Smooth muscle cell (in vitro differentiated cells): ENCODE results near the gene TNFAIP8L3. TPM values are rescaled to one million over a fixed set of nuclear protein-coding genes. Genes with fewer than 3 reads are reported as not detected.

Experiments used
- DNase-seq: peaks from one replicate; lab custom pipeline; 2025; ENCODE audit not compliant: unreplicated experiment; lab: John Stamatoyannopoulos, UW
- H2AFZ ChIP-seq: fragments of 200-600 bp; sonication (generic); 2 replicates; pipeline ENCODE4 v1.6.0; 2016; ENCODE audit warnings: antibody characterized with exemption, low read depth, mild to moderate bottlenecking
- H3F3A ChIP-seq: fragments of 200-600 bp; sonication (generic); 2 replicates; pipeline ENCODE4 v1.6.0; 2017; ENCODE audit warnings: antibody characterized with exemption, low read depth
- H3K27ac ChIP-seq: fragments of 200-600 bp; sonication (generic); 2 replicates; pipeline ENCODE4 v1.5.1; 2016; ENCODE audit warnings: low read depth, mild to moderate bottlenecking
- H3K27me3 ChIP-seq: fragments of 200-600 bp; sonication (generic); 2 replicates; pipeline ENCODE4 v1.6.1; 2016; ENCODE audit warnings: low read depth, mild to moderate bottlenecking
- H3K36me3 ChIP-seq: fragments of 200-600 bp; sonication (generic); 2 replicates; pipeline ENCODE4 v1.5.1; 2016; ENCODE audit warnings: low read depth
- H3K4me1 ChIP-seq: fragments of 200-600 bp; sonication (generic); 2 replicates; pipeline ENCODE4 v1.5.1; 2016; ENCODE audit warnings: low read depth
- H3K4me2 ChIP-seq: fragments of 200-600 bp; sonication (generic); 2 replicates; pipeline ENCODE4 v1.6.0; 2016; ENCODE audit warnings: mild to moderate bottlenecking
- H3K4me3 ChIP-seq: fragments of 200-600 bp; sonication (generic); 2 replicates; pipeline ENCODE4 v1.5.1; 2016; ENCODE audit warnings: mild to moderate bottlenecking
- H3K79me2 ChIP-seq: fragments of 200-600 bp; sonication (generic); 2 replicates; pipeline ENCODE4 v1.6.0; 2016; ENCODE audit warnings: low read depth, mild to moderate bottlenecking
- H3K9ac ChIP-seq: fragments of 200-600 bp; sonication (generic); 2 replicates; pipeline ENCODE4 v1.6.0; 2016; ENCODE audit warnings: low read depth
- H3K9me3 ChIP-seq: fragments of 200-600 bp; sonication (generic); replicated peaks from 2 replicates; pipeline ENCODE4 v1.5.1; 2016; ENCODE audit warnings: low read depth
- H4K20me1 ChIP-seq: fragments of 200-600 bp; sonication (generic); 2 replicates; pipeline ENCODE4 v1.6.0; 2016; ENCODE audit warnings: low read depth
- WGBS: methylation state at CpG from one replicate; pipeline ENCODE4 v1.1.7; 2016; ENCODE audit warnings: low lambda C conversion rate; 5-methylcytosine and 5-hydroxymethylcytosine counted together
- polyA plus RNA-seq: library from polyadenylated mRNA; unstranded; fragments of >200 nt; fragmentation: Nextera tagmentation; extraction: Ambion mirVana; gene quantifications from 2 replicates; pipeline ENCODE4 v1.2.1, GENCODE V29; 2016
- total RNA-seq: library from RNA; depleted of rRNA; stranded (reverse); fragments of >200 nt; gene quantifications from 2 replicates; pipeline ENCODE4 v1.2.3, GENCODE V29; 2014
- TF ChIP-seq, protein P1 (sequence below): fragments of 200-600 bp; sonication (generic); IDR thresholded peaks from 2 replicates; pipeline ENCODE4 v1.5.1; 2017; ENCODE audit warnings: borderline replicate concordance, mild to moderate bottlenecking, antibody characterized with exemption; ENCODE audit not compliant: insufficient read depth, poor library complexity, severe bottlenecking

Gene TNFAIP8L3
- total and polyA plus RNA-seq, 2 experiments from 2014 or later, result not detected

DNA sequence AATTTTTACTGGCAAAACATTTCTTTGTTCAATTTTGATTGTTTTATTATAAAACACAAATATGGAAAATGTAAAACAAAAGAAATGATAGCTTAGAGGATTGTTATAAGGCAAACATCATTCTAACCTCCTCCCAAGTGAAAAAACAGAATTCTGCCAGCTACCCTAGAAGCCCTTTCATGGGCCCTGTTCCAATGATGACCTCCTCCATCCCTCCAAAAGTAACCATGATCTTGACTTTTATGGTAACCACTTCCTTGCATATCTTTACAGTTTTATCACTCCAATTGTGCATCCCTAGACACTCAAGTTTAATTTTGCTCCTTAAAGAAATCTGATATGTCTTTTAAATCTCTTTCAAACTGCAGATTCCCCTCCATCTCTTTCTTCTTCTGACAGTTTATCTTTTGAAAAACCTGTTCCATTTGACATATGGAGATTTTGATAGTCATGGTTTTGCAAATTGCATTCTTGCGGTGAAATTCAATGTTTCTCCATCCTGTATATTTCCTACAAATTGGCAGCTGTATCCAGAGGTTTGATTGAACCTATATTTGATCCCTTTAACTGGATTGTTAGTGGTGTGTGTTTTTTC is 27.0 kb upstream of the TNFAIP8L3 start:
- DNase-seq, result no peak
- H3K27ac ChIP-seq, result no peak overlapping the region
- no peaks in the 10 kb centered on the region for H3K27me3 ChIP-seq
- no peaks in the 10 kb centered on the region for H3F3A ChIP-seq
- no peak overlapping the region for H3K9ac ChIP-seq
- no peaks in the 10 kb centered on the region for H4K20me1 ChIP-seq
- TF ChIP-seq, protein P1, sequence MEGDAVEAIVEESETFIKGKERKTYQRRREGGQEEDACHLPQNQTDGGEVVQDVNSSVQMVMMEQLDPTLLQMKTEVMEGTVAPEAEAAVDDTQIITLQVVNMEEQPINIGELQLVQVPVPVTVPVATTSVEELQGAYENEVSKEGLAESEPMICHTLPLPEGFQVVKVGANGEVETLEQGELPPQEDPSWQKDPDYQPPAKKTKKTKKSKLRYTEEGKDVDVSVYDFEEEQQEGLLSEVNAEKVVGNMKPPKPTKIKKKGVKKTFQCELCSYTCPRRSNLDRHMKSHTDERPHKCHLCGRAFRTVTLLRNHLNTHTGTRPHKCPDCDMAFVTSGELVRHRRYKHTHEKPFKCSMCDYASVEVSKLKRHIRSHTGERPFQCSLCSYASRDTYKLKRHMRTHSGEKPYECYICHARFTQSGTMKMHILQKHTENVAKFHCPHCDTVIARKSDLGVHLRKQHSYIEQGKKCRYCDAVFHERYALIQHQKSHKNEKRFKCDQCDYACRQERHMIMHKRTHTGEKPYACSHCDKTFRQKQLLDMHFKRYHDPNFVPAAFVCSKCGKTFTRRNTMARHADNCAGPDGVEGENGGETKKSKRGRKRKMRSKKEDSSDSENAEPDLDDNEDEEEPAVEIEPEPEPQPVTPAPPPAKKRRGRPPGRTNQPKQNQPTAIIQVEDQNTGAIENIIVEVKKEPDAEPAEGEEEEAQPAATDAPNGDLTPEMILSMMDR, result no peak
- WGBS, result 100% methylated on average over 1 of the region's 1 CpG
- no peaks in the 10 kb centered on the region for H3K79me2 ChIP-seq
- no peak overlapping the region for H3K4me2 ChIP-seq
- no peak overlapping the region for H2AFZ ChIP-seq
- no peaks in the 10 kb centered on the region for H3K36me3 ChIP-seq
- no peak overlapping the region for H3K4me3 ChIP-seq
- no peaks in the 10 kb centered on the region for H3K4me1 ChIP-seq
- H3K9me3 ChIP-seq, result no peaks in the 10 kb centered on the region

DNA sequence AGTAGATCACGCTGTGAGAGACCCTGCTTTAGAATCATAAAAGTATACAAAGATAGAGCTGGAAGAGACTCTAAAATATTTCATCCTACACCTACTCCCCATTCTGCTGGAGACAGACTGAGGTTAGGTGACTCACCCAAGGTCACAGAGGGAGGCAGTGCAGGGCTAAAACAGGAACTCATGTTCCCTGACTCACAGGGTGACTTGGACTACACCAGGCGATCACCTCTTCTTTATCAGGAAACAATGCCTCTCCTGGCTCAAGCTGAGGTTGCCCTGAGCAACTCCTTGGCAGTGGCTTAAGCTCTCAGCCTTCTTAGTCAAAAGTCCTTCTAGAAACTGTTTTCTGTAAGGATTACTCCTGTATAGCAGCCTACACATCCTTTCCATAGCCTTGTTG is 26.4 kb upstream of the TNFAIP8L3 start:
- TF ChIP-seq, protein P1, result no peak
- Histone ChIP-seq H3K9me3 (no peaks in the 10 kb centered on the region), H4K20me1 (no peaks in the 10 kb centered on the region), H3K79me2 (no peaks in the 10 kb centered on the region), H3K4me3 (no peak overlapping the region), H3F3A (no peaks in the 10 kb centered on the region), H3K27me3 (no peaks in the 10 kb centered on the region), H3K9ac (no peak overlapping the region), H2AFZ (no peak overlapping the region), H3K27ac (no peak overlapping the region), H3K4me2 (no peak overlapping the region), H3K4me1 (no peaks in the 10 kb centered on the region), H3K36me3 (no peaks in the 10 kb centered on the region)
- 53% methylated on average over 2 of the region's 2 CpGs for WGBS
- DNase-seq, result no peak

DNA sequence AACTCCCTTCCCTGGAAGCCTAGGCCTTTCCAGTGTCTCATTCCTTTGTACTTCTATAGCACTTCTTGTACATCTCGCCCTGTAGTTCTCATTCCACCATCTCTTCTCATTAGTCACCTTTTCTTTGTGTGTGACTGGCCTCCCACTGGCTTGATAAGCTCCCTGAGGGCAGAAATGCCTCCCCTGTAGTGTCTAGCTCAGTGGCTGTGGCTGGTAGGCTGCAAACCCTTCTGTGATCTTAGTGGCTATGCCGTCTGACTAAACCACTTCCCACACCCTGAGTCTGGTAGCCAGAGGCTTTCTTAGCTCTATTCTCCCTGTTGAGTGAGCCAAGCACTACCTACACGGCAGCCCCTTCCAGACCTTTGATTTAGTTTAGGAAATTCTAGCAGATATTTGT is 24.4 kb upstream of the TNFAIP8L3 start:
- 51% methylated on average over 3 of the region's 3 CpGs for WGBS
- no peaks in the 10 kb centered on the region for H3K4me1 ChIP-seq

More for the DNA sequence above, 24.4 kb upstream of the TNFAIP8L3 start:
- Histone ChIP-seq H3K9ac (no peak overlapping the region), H3F3A (no peaks in the 10 kb centered on the region), H4K20me1 (no peaks in the 10 kb centered on the region), H3K4me3 (no peak overlapping the region), H3K79me2 (no peaks in the 10 kb centered on the region), H3K27me3 (no peaks in the 10 kb centered on the region), H3K4me2 (no peak overlapping the region), H3K27ac (no peak overlapping the region), H3K36me3 (no peaks in the 10 kb centered on the region), H2AFZ (no peak overlapping the region), H3K9me3 (no peaks in the 10 kb centered on the region)
- TF ChIP-seq, protein P1, result no peak
- no peak for DNase-seq
